Lower leg skin (tissue), 4 donors: ENCODE measurements around the gene HPS3. TPM values are rescaled to one million over a fixed set of nuclear protein-coding genes. Genes with fewer than 3 reads are reported as not detected.
"Not testable (repeated sequence)": the region's sequence is repeated elsewhere in the genome, so short reads cannot be mapped to it uniquely, and the experiment has no call there.

Experiments used
- DNase-seq, 2 donors: peaks; one replicate each; pipeline ENCODE4 v3.0.0-alpha.2; 2019; ENCODE audit warnings: low spot score in 2 of 2
- H3K4me3 ChIP-seq: fragments of 200-600 bp; sonication (generic); 2 replicates; pipeline ENCODE4 v1.5.1; 2017; ENCODE audit warnings: mild to moderate bottlenecking, low read depth; ENCODE audit not compliant: poor library complexity, severe bottlenecking
- POLR2A ChIP-seq, 2 donors: fragments of 450-650 bp; IDR thresholded peaks; one replicate each; pipeline ENCODE4 v1.6.1; 2016 to 2017; ENCODE audit warnings: antibody characterized with exemption in 2 of 2, mild to moderate bottlenecking in 1 of 2, moderate library complexity in 1 of 2
- WGBS, 2 donors: methylation state at CpG; one replicate each; pipeline ENCODE4 v1.1.5; 2018; 5-methylcytosine and 5-hydroxymethylcytosine counted together
- intact Hi-C: fragments of 100-400 bp; cut with DNase I; formaldehyde crosslinking; loops from one replicate; pipeline ENCODE4 v1.15.0; 2023; ENCODE audit warnings: low total_unique reads
- total RNA-seq, 4 donors: library from RNA; depleted of rRNA; stranded (reverse); fragments of >200 nt; gene quantifications; one replicate each; pipeline ENCODE4 v1.1.0, GENCODE V29; 2016
- TF ChIP-seq, protein P1 (sequence below), 3 donors: fragments of 450-650 bp; IDR thresholded peaks; one replicate each; pipeline ENCODE4 v1.5.1; 2016; ENCODE audit warnings: antibody characterized with exemption in 3 of 3, mild to moderate bottlenecking in 3 of 3, moderate library complexity in 2 of 3

Gene HPS3
- total RNA-seq, 4 donors from 2014 or later = 5.7 to 11.3 (median 8.2) TPM

DNA sequence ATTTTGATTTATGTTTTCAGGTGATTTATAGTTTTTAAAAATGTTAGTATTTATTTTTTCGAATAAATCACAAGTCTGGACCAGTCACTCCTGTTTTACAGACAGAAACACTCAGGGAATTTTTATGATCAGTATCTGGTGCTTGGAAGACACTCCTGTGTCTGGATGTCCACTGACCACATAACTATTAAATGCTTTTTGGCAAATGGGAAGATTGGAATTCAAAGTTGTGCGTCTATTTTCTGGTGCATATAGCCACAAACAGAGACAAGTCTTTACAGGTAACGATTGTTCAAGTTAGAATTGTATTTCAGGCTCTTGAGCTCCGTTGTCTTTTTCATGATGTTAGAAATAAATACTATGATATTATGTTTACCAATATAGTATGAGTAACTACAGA, 80.0 kb downstream of the HPS3 start:
- WGBS, 2 donors = 50 to 52% methylated on average over 4 of the region's 4 CpGs
- no peak for TF ChIP-seq POLR2A (IDR thresholded peaks at IDR 0.05)
- TF ChIP-seq, protein P1, sequence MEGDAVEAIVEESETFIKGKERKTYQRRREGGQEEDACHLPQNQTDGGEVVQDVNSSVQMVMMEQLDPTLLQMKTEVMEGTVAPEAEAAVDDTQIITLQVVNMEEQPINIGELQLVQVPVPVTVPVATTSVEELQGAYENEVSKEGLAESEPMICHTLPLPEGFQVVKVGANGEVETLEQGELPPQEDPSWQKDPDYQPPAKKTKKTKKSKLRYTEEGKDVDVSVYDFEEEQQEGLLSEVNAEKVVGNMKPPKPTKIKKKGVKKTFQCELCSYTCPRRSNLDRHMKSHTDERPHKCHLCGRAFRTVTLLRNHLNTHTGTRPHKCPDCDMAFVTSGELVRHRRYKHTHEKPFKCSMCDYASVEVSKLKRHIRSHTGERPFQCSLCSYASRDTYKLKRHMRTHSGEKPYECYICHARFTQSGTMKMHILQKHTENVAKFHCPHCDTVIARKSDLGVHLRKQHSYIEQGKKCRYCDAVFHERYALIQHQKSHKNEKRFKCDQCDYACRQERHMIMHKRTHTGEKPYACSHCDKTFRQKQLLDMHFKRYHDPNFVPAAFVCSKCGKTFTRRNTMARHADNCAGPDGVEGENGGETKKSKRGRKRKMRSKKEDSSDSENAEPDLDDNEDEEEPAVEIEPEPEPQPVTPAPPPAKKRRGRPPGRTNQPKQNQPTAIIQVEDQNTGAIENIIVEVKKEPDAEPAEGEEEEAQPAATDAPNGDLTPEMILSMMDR (IDR thresholded peaks at IDR 0.05) = no peak
- no peak for DNase-seq
- intact Hi-C loops = no loop called here
- H3K4me3 ChIP-seq = no peak overlapping the region

DNA sequence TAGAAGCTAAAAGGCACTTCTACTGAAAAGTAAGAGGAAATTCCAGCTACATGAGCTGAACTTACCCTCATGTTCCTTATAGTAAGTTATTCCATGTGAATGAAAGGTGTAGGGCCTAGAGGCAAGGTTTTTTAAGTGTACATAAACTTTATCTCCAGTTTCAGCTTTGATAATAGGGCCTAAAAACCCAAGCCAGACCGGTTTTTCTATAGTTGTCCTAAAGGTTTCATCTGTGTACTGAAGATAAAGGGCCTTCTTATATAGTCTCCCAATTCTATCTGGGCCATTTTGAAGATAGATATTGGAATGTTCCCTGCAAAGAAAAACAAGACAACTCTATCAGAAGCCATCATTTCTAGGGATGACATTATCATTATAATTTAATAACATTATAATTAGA, 82.9 kb downstream of the HPS3 start:
- H3K4me3 ChIP-seq = no peak overlapping the region
- intact Hi-C loops = no loop called here
- 69 to 83% methylated on average over 1 of the region's 1 CpG for WGBS, 2 donors
- TF ChIP-seq, protein P1 (IDR thresholded peaks at IDR 0.05) = no peak
- TF ChIP-seq POLR2A (IDR thresholded peaks at IDR 0.05) = no peak
- DNase-seq = no peak

DNA sequence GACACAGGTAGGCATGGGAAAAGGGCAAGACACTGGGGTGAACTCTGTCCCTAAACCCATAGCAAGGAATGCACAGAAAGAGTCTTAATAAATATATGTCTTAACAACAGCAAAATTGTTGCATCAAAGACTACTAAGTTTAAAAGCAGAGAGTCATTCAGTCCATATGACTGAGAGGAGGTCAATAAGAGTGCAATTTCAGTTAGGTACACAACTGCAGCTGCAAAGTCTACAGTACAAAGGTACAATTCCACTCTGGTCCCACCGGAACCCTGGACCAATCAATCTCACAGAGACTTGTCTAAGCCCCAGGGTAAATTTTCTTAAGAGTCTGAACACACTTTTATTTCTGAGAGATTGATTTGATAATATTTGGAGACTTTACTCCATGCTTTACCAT, 85.3 kb downstream of the HPS3 start:
- DNase-seq = no peak
- intact Hi-C loops = no loop called here
- no peak for TF ChIP-seq POLR2A (IDR thresholded peaks at IDR 0.05)
- TF ChIP-seq, protein P1 (IDR thresholded peaks at IDR 0.05) = no peak
- H3K4me3 ChIP-seq = no peak overlapping the region
- 70 to 85% methylated on average over 1 of the region's 1 CpG for WGBS, 2 donors

DNA sequence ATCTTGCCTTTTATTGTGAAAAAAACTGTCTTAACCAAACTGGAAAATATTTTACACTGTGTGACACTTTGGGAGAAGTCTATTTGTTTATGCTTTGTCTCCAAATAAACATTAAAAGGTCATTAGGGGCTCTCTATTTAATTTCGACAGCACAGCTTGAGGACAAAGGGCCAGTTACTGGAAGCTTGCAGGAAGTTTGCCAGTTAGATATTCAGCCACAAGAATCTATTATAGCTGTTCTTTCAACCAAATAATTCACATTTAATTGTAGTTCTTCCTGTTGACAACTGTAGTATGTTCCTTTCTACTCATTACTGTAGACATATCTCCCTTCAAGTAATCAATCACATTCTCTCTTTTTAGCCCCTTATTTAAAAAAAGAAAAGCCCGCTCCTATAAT, 86.1 kb downstream of the HPS3 start:
- WGBS, 2 donors = 61 to 64% methylated on average over 2 of the region's 2 CpGs
- no peak for TF ChIP-seq POLR2A (IDR thresholded peaks at IDR 0.05)
- TF ChIP-seq, protein P1 (IDR thresholded peaks at IDR 0.05) = no peak
- no peak overlapping the region for H3K4me3 ChIP-seq
- DNase-seq = no peak
- intact Hi-C loops = no loop called here

- 65 to 75% methylated on average over 4 of the region's 4 CpGs for WGBS, 2 donors
- intact Hi-C loops = no loop called here
- DNase-seq = no peak
- H3K4me3 ChIP-seq = no peak overlapping the region
- no peak for TF ChIP-seq POLR2A (IDR thresholded peaks at IDR 0.05)
- TF ChIP-seq, protein P1 (IDR thresholded peaks at IDR 0.05) = no peak
Measured at GRCh38 chr3:149216193-149216869, 86.9 kb downstream of the HPS3 start.

- no peak overlapping the region for H3K4me3 ChIP-seq
- WGBS, 2 donors = 84 to 89% methylated on average over 5 of the region's 5 CpGs
Measured at GRCh38 chr3:149217347-149217746, 87.9 kb downstream of the HPS3 start.

DNA sequence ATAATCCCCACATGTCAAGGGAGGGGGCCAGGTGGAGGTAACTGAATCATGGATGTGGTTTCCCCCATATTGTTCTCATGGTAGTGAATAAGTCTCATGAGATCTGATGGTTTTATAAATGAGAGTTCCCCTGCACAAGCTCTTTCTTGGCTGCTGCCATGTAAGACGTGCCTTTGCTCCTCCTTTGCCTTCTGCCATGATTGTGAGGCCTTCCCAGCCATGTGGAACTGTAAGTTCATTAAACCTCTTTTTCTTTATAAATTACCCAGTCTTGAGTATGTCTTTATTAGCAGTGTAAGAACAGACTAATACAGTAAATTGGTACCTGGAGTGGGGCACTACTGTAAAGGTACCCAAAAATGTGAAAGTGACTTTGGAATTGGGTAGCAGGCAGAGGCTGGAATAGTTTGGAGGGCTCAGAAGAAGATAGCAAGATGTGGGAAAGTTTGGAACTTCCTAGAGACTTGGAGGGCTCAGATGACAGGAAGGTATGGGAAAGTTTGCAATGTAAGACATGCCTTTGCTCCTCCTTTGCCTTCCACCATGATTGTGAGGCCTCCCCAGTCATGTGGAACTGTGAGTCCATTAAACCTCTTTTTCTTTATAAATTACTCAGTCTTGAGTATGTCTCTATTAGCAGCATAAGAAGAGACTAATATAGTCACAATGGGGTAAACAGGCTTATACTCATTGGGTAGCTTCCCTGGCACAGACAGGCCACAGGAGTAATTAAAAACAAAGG, 90.1 kb downstream of the HPS3 start:
- WGBS, 2 donors = 93 to 94% methylated on average over 1 of the region's 1 CpG
- DNase-seq, intact Hi-C loops, H3K4me3 ChIP-seq: not testable (repeated sequence)

More at GRCh38 chr3:149217347-149217746, 87.9 kb downstream of the HPS3 start:
- DNase-seq = no peak
- TF ChIP-seq POLR2A (IDR thresholded peaks at IDR 0.05) = no peak
- TF ChIP-seq, protein P1 (IDR thresholded peaks at IDR 0.05) = no peak
- intact Hi-C loops = no loop called here
